Activated CD8-positive, alpha-beta memory T cell treated with anti-CD3 and anti-CD28 coated beads, Interleukin-2, amount 50 U/mL, for 48 hours (primary cell): ENCODE measurements around the gene SLC22A14.
A peak's percentile ranks its signal among the peaks of the same experiment; 100 is the strongest.
"Not testable (repeated sequence)": the region's sequence is repeated elsewhere in the genome, so short reads cannot be mapped to it uniquely, and the experiment has no call there.

Experiments used
- DNase-seq: peaks from one replicate; pipeline ENCODE4 v3.0.0-alpha.2; 2020

SLC22A14 gene

GRCh38 chr3:38274864-38275649 is 7.0 kb upstream of the SLC22A14 start:
- DNase-seq, result no peak

GRCh38 chr3:38275658-38276057 is 6.4 kb upstream of the SLC22A14 start:
- no peak for DNase-seq

GRCh38 chr3:38276081-38276916 is 5.8 kb upstream of the SLC22A14 start:
- DNase-seq, result no peak

- no peak for DNase-seq
These were observed 5.0 kb upstream of the SLC22A14 start for GRCh38 chr3:38276917-38277630.

GRCh38 chr3:38278841-38279240 is 3.3 kb upstream of the SLC22A14 start:
- DNase-seq, result no peak

GRCh38 chr3:38283810-38284755 is 2.0 kb downstream of the SLC22A14 start:
- DNase-seq, result peak; percentile 36

GRCh38 chr3:38284756-38285150 is 2.7 kb downstream of the SLC22A14 start:
- no peak for DNase-seq

GRCh38 chr3:38289286-38290217 is 7.5 kb downstream of the SLC22A14 start:
- peak; percentile 23 for DNase-seq

GRCh38 chr3:38297053-38297452 is 15.0 kb downstream of the SLC22A14 start:
- DNase-seq, result not testable (repeated sequence)

- no peak for DNase-seq
These were observed 15.4 kb downstream of the SLC22A14 start for GRCh38 chr3:38297537-38297936.

GRCh38 chr3:38297947-38298711 is 16.0 kb downstream of the SLC22A14 start:
- peak; percentile 7 for DNase-seq

GRCh38 chr3:38306941-38307340 is 24.8 kb downstream of the SLC22A14 start:
- peak; percentile 20 for DNase-seq

GRCh38 chr3:38307599-38307998 is 25.5 kb downstream of the SLC22A14 start:
- DNase-seq, result peak; percentile 35

GRCh38 chr3:38308456-38308855 is 26.4 kb downstream of the SLC22A14 start:
- peak; percentile 35 for DNase-seq

- no peak for DNase-seq
These were observed 29.4 kb downstream of the SLC22A14 start for GRCh38 chr3:38311476-38311875.

GRCh38 chr3:38311941-38312340 is 29.8 kb downstream of the SLC22A14 start:
- peak; percentile 29 for DNase-seq

GRCh38 chr3:38312356-38312755 is 30.3 kb downstream of the SLC22A14 start:
- peak; percentile 26 for DNase-seq

- no peak for DNase-seq
These were observed 31.2 kb downstream of the SLC22A14 start for GRCh38 chr3:38313263-38313662.

GRCh38 chr3:38313695-38314094 is 31.6 kb downstream of the SLC22A14 start:
- peak; percentile 22 for DNase-seq

GRCh38 chr3:38314112-38314763 is 32.1 kb downstream of the SLC22A14 start:
- DNase-seq, result peak; percentile 23
